ENCODE measurements around the gene GPR171.
"Not testable (repeated sequence)": the region's sequence is repeated elsewhere in the genome, so short reads cannot be mapped to it uniquely, and the experiment has no call there.

Gene GPR171

DNA sequence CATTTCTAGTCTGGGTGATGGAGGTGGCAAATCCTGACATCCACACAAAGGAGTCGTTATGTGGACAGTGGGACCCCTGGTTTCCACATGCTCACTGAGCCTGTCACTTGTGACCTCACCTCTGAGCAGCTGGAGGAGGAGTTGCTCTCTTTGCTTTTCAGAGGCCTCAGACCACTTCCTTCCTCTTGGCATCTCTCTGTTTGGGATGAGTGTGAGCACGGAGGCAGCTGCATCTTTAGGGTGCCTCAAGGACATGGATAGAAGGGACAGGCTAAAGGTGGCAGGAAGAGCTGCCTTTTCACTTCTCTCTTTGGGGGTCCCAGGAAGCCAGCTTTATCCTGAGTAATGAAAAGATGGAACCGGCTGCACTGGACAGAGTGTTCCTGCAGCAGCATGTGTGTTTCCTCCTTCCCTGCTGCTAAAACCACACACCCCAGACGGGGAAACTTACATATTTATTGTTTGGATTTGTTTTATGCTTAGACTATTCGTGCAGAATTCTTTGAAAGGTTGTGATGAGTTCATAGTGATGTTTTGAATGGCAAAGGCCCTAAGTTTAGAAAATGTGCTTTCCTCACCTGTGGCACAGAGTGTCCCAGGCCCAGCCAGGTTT, 31.8 kb downstream of the GPR171 start:
- Histone ChIP-seq H3K4me1 (ENCODE audit: control insufficient read depth, insufficient read depth, low read length) (no peaks in the 10 kb centered on the region), H3K36me3 (ENCODE audit: control insufficient read depth in 2 of 2, insufficient read depth in 2 of 2, low read length in 2 of 2) (no peaks in the 10 kb centered on the region), H3K4me3 (ENCODE audit: low read length in 2 of 2) (no peak overlapping the region), H3K27me3 (ENCODE audit: control insufficient read depth in 1 of 2, insufficient read depth in 2 of 2, low read length in 2 of 2) (no peaks in the 10 kb centered on the region), H3K27ac (ENCODE audit: low read length) (no peak overlapping the region), H3K9me3 (ENCODE audit: control insufficient read depth in 2 of 2, low read length in 2 of 2) (no peaks in the 10 kb centered on the region), H3K9ac (ENCODE audit: low read length in 2 of 2) (no peak overlapping the region)

DNA sequence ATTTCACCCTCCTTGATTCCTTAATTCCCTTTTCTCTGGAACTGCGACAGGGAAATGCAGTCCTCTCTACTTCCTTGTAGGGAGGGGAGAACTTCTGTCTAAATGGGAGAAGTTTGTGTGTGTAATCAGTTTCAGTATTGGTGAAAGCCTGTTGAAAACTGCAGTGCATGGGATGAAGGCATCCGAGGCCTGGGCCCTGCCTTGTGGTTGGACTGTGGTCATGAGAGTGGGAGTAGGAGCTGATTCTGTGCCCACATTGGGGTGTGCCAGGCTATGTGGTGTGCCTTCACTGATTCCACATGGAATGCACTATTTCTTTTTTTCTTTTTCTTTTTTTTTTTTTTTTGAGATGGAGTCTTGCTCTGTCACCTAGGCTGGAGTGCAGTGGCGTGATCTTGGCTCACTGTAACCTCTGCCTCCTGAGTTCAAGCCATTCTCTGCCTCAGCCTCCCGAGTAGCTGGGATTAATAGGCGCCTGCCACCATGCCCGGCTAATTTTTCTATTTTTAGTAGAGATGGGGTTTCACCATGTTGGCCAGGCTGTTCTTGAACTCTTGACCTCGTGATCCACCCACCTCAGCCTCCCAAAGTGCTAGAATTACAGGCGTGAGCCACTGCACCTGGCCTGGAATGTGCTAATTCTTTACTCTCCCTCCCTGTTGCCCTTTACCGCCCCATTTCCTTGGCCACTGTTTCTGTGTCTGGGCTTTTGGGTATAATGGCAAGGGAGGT, 32.9 kb downstream of the GPR171 start:
- not testable (repeated sequence) for H3K9me3 ChIP-seq (ENCODE audit: control insufficient read depth in 2 of 2, low read length in 2 of 2); H3K4me3 ChIP-seq (ENCODE audit: low read length in 2 of 2); H3K27ac ChIP-seq (ENCODE audit: low read length); H3K4me1 ChIP-seq (ENCODE audit: control insufficient read depth, insufficient read depth, low read length); H3K9ac ChIP-seq (ENCODE audit: low read length in 2 of 2); H3K36me3 ChIP-seq (ENCODE audit: control insufficient read depth in 2 of 2, insufficient read depth in 2 of 2, low read length in 2 of 2); H3K27me3 ChIP-seq (ENCODE audit: control insufficient read depth in 1 of 2, insufficient read depth in 2 of 2, low read length in 2 of 2)

DNA sequence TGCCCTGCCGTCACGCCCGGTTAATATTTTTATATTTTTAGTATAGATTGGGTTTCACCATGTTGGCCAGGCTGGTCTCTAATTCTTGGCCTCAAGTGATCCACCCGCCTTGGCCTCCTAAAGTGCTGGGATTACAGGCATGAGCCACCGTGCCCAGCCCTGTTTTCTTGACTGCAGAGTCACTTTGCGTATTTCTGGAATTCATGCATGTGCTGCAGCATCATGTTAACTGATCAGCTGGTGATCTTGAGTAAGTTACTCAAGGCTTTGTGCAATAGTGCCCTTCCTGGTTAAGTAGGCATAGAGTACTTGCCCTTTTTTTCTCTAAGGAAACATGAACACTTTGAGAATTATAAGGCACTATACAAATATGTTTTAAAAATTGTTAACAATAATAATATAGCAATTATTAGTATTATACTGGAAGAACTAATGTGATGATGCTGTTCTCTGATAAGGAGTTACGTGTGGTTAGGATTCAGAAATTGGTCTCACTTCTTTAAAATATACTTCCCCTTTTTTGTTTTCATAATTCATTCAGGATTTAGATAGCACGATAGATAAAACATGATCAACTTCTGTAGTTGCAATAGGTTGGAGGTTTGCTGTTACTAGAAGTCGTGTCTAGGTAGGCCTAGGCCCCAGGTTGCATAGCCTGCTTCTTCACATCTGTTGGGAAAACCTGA, 33.6 kb downstream of the GPR171 start:
- Histone ChIP-seq H3K36me3 (ENCODE audit: control insufficient read depth in 2 of 2, insufficient read depth in 2 of 2, low read length in 2 of 2) (no peaks in the 10 kb centered on the region), H3K4me3 (ENCODE audit: low read length in 2 of 2) (no peak overlapping the region), H3K9ac (ENCODE audit: low read length in 2 of 2) (no peak overlapping the region), H3K27ac (ENCODE audit: low read length) (no peak overlapping the region), H3K9me3 (ENCODE audit: control insufficient read depth in 2 of 2, low read length in 2 of 2) (no peaks in the 10 kb centered on the region), H3K4me1 (ENCODE audit: control insufficient read depth, insufficient read depth, low read length) (no peaks in the 10 kb centered on the region), H3K27me3 (ENCODE audit: control insufficient read depth in 1 of 2, insufficient read depth in 2 of 2, low read length in 2 of 2) (no peaks in the 10 kb centered on the region)

DNA sequence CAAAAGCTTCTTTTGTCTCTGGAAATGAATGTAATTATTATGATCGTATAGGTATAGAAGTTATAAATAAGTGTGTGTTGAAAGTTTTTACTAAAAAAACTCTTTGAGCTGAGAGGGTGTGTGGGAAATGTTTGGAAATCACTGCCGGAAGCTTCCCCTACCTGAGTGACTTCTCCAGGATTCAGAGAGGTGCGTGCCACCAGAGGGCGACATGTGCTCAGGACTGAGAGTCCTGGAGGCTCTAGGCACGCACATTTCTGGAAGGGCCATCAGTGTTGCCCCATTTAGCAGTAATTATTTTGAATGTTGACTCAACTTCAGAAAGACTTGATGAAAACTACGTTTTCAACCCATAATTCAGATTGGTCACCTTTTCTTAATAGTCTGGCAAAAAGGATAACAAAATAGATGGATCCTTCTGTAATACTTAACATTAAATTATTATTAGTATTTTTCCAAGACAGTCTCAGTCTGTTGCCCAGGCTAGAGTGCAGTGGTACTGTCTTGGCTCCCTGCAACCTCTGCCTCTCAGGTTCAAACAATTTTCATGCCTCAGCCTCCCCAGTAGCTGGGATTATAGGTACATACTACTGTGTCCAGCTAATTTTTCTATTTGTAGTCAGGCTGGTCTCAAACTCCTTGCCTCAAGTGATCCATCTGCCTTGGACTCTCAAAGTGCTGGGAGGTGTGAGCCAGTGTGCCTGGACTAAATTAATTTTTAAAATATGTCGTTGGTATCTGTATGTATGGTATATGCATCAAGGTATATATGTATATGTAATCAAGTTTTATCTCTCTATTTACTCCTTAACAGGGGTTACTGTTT, 34.5 kb downstream of the GPR171 start:
- H3K36me3 ChIP-seq (ENCODE audit: control insufficient read depth in 2 of 2, insufficient read depth in 2 of 2, low read length in 2 of 2), result no peaks in the 10 kb centered on the region
- H3K9me3 ChIP-seq (ENCODE audit: control insufficient read depth in 2 of 2, low read length in 2 of 2), result no peaks in the 10 kb centered on the region
- H3K9ac ChIP-seq (ENCODE audit: low read length in 2 of 2), result no peak overlapping the region
- H3K4me1 ChIP-seq (ENCODE audit: control insufficient read depth, insufficient read depth, low read length), result no peaks in the 10 kb centered on the region
- H3K27ac ChIP-seq (ENCODE audit: low read length), result no peak overlapping the region
- no peaks in the 10 kb centered on the region for H3K27me3 ChIP-seq (ENCODE audit: control insufficient read depth in 1 of 2, insufficient read depth in 2 of 2, low read length in 2 of 2)
- no peak overlapping the region for H3K4me3 ChIP-seq (ENCODE audit: low read length in 2 of 2)

DNA sequence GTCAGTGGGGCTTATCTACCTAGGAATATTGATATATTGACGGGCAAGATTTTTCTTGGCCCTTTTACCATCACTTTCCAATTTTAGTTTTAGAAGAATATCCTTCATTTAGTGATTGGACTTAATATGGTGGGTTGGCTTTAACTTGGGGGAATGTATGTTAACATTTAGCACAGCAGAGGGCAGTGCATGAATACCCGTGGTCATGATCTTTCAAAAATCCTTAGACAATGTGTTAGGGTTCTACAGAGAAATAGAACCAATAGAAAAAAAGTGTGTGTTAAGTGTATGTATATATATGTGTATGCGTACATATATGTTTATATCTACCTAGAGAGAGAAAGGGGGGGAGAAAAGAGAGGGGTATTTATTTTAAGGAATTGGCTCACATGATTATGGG, 36.9 kb downstream of the GPR171 start:
- Histone ChIP-seq H3K9ac (ENCODE audit: low read length in 2 of 2) (no peak overlapping the region), H3K4me1 (ENCODE audit: control insufficient read depth, insufficient read depth, low read length) (no peaks in the 10 kb centered on the region), H3K4me3 (ENCODE audit: low read length in 2 of 2) (no peak overlapping the region), H3K9me3 (ENCODE audit: control insufficient read depth in 2 of 2, low read length in 2 of 2) (no peaks in the 10 kb centered on the region), H3K27ac (ENCODE audit: low read length) (no peak overlapping the region), H3K27me3 (ENCODE audit: control insufficient read depth in 1 of 2, insufficient read depth in 2 of 2, low read length in 2 of 2) (no peaks in the 10 kb centered on the region), H3K36me3 (ENCODE audit: control insufficient read depth in 2 of 2, insufficient read depth in 2 of 2, low read length in 2 of 2) (no peaks in the 10 kb centered on the region)

DNA sequence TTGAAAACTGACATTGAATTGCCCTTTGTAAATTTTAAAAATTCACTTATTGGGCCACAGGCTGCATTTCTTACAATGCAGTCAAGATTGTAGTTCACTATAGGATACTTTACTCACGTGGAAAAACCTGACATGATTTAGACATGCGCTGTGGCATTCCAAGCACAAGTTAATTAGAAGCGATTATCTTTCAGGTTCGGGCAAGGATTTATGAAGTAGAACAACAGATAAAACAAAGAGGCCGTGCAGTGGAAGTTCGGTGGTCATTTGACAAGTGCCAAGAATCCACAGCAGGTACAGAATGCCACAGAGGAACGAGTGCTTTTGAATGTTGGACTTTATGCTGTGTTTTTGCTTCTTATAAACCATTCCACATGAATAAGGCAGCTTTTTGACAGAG, 37.8 kb downstream of the GPR171 start:
- Histone ChIP-seq H3K27ac (ENCODE audit: low read length) (no peak overlapping the region), H3K4me1 (ENCODE audit: control insufficient read depth, insufficient read depth, low read length) (no peaks in the 10 kb centered on the region), H3K27me3 (ENCODE audit: control insufficient read depth in 1 of 2, insufficient read depth in 2 of 2, low read length in 2 of 2) (no peaks in the 10 kb centered on the region), H3K9ac (ENCODE audit: low read length in 2 of 2) (no peak overlapping the region), H3K36me3 (ENCODE audit: control insufficient read depth in 2 of 2, insufficient read depth in 2 of 2, low read length in 2 of 2) (no peaks in the 10 kb centered on the region), H3K9me3 (ENCODE audit: control insufficient read depth in 2 of 2, low read length in 2 of 2) (no peaks in the 10 kb centered on the region), H3K4me3 (ENCODE audit: low read length in 2 of 2) (no peak overlapping the region)

DNA sequence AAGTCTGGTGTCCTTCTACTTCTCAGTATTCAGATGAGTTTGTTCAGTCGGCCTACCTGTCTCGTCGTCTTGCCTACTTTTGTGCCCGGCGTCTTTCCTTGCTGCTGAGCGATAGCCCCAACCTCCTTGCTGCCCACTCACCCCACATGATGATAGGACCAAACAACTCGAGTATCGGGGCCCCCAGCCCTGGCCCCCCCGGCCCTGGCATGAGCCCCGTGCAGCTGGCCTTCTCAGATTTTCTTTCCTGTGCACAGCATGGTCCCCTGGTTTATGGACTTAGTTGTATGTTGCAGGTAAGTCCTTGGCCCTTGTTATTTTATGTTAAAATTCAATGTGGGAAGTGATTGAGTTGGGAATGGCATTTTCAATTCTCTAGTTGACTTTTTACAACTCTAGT, 43.2 kb downstream of the GPR171 start:
- no peaks in the 10 kb centered on the region for H3K27me3 ChIP-seq (ENCODE audit: control insufficient read depth in 1 of 2, insufficient read depth in 2 of 2, low read length in 2 of 2)
- H3K4me1 ChIP-seq (ENCODE audit: control insufficient read depth, insufficient read depth, low read length), result no peaks in the 10 kb centered on the region
- H3K9me3 ChIP-seq (ENCODE audit: control insufficient read depth in 2 of 2, low read length in 2 of 2), result no peaks in the 10 kb centered on the region
- no peak overlapping the region for H3K9ac ChIP-seq (ENCODE audit: low read length in 2 of 2)
- H3K4me3 ChIP-seq (ENCODE audit: low read length in 2 of 2), result no peak overlapping the region
- no peaks in the 10 kb centered on the region for H3K36me3 ChIP-seq (ENCODE audit: control insufficient read depth in 2 of 2, insufficient read depth in 2 of 2, low read length in 2 of 2)
- H3K27ac ChIP-seq (ENCODE audit: low read length), result no peak overlapping the region

DNA sequence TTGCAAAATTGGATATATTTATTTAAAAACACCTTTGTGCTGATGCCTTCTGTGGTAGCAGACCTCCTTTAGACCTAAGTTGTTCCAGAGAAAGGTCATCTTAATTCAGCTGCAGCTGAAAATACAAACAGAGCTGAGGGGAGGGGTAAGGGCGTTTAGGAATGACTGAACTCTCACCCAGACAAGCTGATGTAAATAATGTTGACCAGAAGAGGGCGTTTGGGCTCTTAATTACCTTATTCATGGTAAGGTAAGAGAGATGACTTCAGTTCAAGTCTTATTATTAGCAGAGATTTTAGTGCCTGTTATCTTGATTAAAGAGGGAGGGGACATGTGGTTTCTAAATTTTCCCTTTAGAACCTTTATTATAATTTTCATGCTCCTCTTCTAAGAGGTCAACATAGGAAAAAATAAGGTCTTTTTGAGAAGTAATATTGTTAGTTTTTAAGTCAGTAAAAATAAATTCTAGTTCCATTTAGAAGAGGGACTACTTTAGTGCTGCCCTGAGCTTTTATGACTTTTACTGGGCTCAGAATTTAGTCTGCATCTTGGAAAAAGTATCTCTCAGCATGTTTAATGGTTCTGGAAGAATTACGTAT, 46.3 kb downstream of the GPR171 start:
- H3K9ac ChIP-seq (ENCODE audit: low read length in 2 of 2), result no peak overlapping the region
- H3K27me3 ChIP-seq (ENCODE audit: control insufficient read depth in 1 of 2, insufficient read depth in 2 of 2, low read length in 2 of 2), result no peaks in the 10 kb centered on the region
- no peaks in the 10 kb centered on the region for H3K9me3 ChIP-seq (ENCODE audit: control insufficient read depth in 2 of 2, low read length in 2 of 2)
- no peaks in the 10 kb centered on the region for H3K4me1 ChIP-seq (ENCODE audit: control insufficient read depth, insufficient read depth, low read length)
- no peak overlapping the region for H3K4me3 ChIP-seq (ENCODE audit: low read length in 2 of 2)
- no peaks in the 10 kb centered on the region for H3K36me3 ChIP-seq (ENCODE audit: control insufficient read depth in 2 of 2, insufficient read depth in 2 of 2, low read length in 2 of 2)
- no peak overlapping the region for H3K27ac ChIP-seq (ENCODE audit: low read length)

DNA sequence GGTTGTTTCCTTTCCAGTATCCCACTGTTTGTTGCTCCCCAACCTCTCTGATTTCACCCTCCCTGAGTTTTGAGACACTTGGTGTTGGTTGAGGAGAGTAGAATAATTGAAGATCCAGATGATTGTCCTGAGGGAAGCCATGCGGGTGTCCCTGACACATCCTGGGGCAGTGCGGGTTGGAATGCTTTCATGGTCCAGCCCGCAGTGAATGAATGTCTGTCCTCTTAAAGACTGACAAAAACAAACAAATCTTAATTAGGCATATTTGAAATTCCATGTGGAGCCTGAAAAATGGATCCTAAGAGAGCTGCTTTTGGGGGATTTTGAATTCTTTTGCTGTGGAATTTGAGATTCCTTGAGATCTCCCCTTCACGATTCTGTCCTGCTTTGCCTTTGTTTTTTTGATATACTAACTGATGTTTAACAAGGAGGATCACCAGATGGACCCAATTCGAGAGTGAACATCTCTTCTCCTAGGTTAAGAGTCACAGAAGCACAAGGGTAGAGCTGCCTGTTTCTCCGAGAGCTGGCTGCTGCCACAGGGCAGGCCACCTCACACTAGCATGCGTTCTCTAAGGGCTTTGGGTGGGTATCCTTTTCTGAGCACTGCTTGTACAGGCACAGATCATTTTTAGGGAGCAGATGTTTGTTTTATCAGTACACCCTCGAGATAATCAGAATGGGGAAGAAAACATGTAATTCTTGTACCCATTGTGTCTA, 47.4 kb downstream of the GPR171 start:
- H3K27ac ChIP-seq (ENCODE audit: low read length), result no peak overlapping the region
- no peaks in the 10 kb centered on the region for H3K4me1 ChIP-seq (ENCODE audit: control insufficient read depth, insufficient read depth, low read length)
- H3K9me3 ChIP-seq (ENCODE audit: control insufficient read depth in 2 of 2, low read length in 2 of 2), result no peaks in the 10 kb centered on the region
- no peak overlapping the region for H3K9ac ChIP-seq (ENCODE audit: low read length in 2 of 2)
- no peaks in the 10 kb centered on the region for H3K36me3 ChIP-seq (ENCODE audit: control insufficient read depth in 2 of 2, insufficient read depth in 2 of 2, low read length in 2 of 2)
- H3K4me3 ChIP-seq (ENCODE audit: low read length in 2 of 2), result no peak overlapping the region
- H3K27me3 ChIP-seq (ENCODE audit: control insufficient read depth in 1 of 2, insufficient read depth in 2 of 2, low read length in 2 of 2), result no peaks in the 10 kb centered on the region

DNA sequence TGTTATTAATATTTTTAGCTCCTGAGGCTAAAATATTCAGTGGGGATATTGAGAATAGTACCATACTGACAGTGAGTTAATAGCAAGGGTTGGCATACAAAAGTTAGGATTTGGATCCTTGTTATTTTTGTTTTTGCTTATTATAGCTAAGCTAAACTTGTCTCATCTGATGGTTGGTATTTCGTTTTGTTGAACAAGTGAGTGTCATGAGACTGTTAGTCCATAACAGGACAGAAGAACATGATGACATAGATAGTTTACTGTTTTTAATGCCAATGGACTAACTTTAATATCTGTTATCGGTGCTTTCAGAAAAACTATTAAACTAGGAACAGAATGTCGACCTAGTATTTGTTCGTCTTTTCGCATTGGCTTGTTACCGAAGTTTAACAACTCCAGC, 48.5 kb downstream of the GPR171 start:
- H3K4me3 ChIP-seq (ENCODE audit: low read length in 2 of 2), result no peak overlapping the region

More for the DNA sequence above, 48.5 kb downstream of the GPR171 start:
- no peak overlapping the region for H3K9ac ChIP-seq (ENCODE audit: low read length in 2 of 2)
- H3K27ac ChIP-seq (ENCODE audit: low read length), result no peak overlapping the region
- H3K27me3 ChIP-seq (ENCODE audit: control insufficient read depth in 1 of 2, insufficient read depth in 2 of 2, low read length in 2 of 2), result no peaks in the 10 kb centered on the region
- no peaks in the 10 kb centered on the region for H3K36me3 ChIP-seq (ENCODE audit: control insufficient read depth in 2 of 2, insufficient read depth in 2 of 2, low read length in 2 of 2)
- H3K4me1 ChIP-seq (ENCODE audit: control insufficient read depth, insufficient read depth, low read length), result no peaks in the 10 kb centered on the region
- H3K9me3 ChIP-seq (ENCODE audit: control insufficient read depth in 2 of 2, low read length in 2 of 2), result no peaks in the 10 kb centered on the region

Measured in stomach smooth muscle (tissue), 2 donors.